Psoas muscle (tissue), 8 donors: ENCODE results near the gene CYB5D1. TPM values are rescaled to one million over a fixed set of nuclear protein-coding genes. Genes with fewer than 3 reads are reported as not detected.

Experiments
- ATAC-seq, 4 donors: fragments of 200-7000 bp; cut with Tn5 transposase; one replicate each; pipeline ENCODE4 v1.9.1; 2020; ENCODE audit warnings: moderate library complexity in 3 of 4, mild to moderate bottlenecking in 2 of 4
- DNase-seq, 2 donors: peaks; one replicate each; pipeline ENCODE4 v3.0.0-alpha.2; 2020
- H3K27ac ChIP-seq: fragments of 200-600 bp; one replicate; pipeline ENCODE4 v1.8.0; 2022
- H3K27me3 ChIP-seq, 3 donors: fragments of 200-600 bp in 1 of 3; one replicate each; pipeline versions ENCODE4 v1.6.1 to v1.8.0; 2013 to 2022; ENCODE audit warnings: low read length in 2 of 3, mild to moderate bottlenecking in 2 of 3, moderate library complexity in 1 of 3; ENCODE audit not compliant: insufficient read depth in 3 of 3
- H3K36me3 ChIP-seq, 2 donors: fragments of 200-600 bp in 1 of 2; one replicate each; pipeline versions ENCODE4 v1.6.1 to v1.8.0; 2013 to 2022; ENCODE audit warnings: low read depth in 1 of 2, mild to moderate bottlenecking in 1 of 2, moderate library complexity in 1 of 2; ENCODE audit not compliant: insufficient read depth in 1 of 2
- H3K4me1 ChIP-seq: fragments of 200-600 bp; one replicate; pipeline ENCODE4 v1.8.0; 2022
- H3K4me3 ChIP-seq: fragments of 200-600 bp; one replicate; pipeline ENCODE4 v1.8.0; 2022; ENCODE audit warnings: mild to moderate bottlenecking
- H3K9me3 ChIP-seq: fragments of 200-600 bp; one replicate; pipeline ENCODE4 v1.8.0; 2022
- WGBS, 3 donors: extraction: QIAGEN DNeasy Blood & Tissue Kit; methylation state at CpG; one replicate each; pipeline versions ENCODE4 v1.1.6 to v1.1.7; 2013; 5-methylcytosine and 5-hydroxymethylcytosine counted together
- intact Hi-C, 2 donors: fragments of 100-400 bp; cut with DNase I; formaldehyde crosslinking; loops; one replicate each; pipeline versions ENCODE4 v1.11.0 to v1.14.2; 2022
- polyA plus RNA-seq, 3 donors: library from polyadenylated mRNA; stranded (reverse); fragments of 200-250 nt; gene quantifications; one replicate each; pipeline ENCODE4 v1.2.3, GENCODE V29; 2013
- total RNA-seq, 4 donors: library from RNA; stranded (reverse); fragmentation: NEBNext Ultra II Directional in 2 of 4; extraction: Animal tissue kit (Norgen Biotek cat#: 25700) in 2 of 4; gene quantifications; one replicate each; pipeline versions ENCODE4 v1.2.1 to v1.2.4, GENCODE V29; 2021 to 2023
- TF ChIP-seq, protein P1 (sequence below): fragments of 200-600 bp; IDR thresholded peaks from one replicate; pipeline ENCODE4 v1.8.0; 2022; ENCODE audit warnings: antibody characterized with exemption
- donor health status: healthy with polysubstance abuse.
- donor health status: DM: no; HTN: no; CAD: no; lungs with moderate emphysema.
- donor health status: Bipolar disorder and iron deficiency.
- donor health status: healthy.
- donor health status: DM: yes; HTN: yes; CAD: no.
- donor health status: DM: no; HTN: no; CAD: no.
- donor health status: DM: no; HTN: no; CAD: no.
- donor health status: DM: yes; HTN: yes; CAD: no.

Gene CYB5D1
- total and polyA plus RNA-seq, 7 donors: 7.1 to 31.7 (median 10.4) TPM

DNA sequence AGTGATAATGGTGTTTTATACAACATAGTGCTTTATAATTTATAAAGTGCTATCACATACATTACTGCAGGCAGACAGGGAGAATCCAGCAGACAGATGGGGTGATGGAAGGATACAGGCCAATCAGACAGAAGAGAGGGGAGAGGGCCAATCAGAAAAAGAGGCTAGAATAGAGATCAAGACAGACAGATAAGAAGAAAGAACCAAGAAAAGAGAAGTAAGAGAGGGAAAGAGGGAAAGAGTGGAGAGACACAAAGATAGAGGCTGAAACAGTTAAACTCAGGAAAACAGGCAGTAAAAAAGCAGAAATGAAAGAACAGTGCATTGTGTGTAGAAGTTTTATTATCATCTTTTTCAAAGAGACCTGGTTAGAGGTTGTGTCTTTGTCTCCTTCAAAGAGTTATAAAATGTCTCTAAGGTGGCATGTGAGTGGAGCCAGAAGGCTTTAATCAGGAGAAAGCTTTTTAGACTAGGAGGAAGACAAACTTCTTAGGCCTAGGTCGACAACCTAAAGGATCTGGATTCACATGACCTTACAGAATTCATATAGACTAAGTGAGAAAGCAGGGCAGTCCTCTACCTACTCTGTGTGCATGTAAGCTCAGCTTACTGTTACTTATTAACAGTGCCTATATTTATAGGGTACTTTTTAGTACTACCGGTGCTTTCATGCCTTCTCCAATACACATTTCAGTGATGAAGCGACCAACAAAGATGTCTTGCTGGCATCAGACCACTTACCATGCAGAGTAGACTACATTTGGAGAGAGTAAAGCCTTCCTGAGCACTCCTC lies 22.5 kb downstream of the CYB5D1 start:
- DNase-seq: no peak
- TF ChIP-seq, protein P1, sequence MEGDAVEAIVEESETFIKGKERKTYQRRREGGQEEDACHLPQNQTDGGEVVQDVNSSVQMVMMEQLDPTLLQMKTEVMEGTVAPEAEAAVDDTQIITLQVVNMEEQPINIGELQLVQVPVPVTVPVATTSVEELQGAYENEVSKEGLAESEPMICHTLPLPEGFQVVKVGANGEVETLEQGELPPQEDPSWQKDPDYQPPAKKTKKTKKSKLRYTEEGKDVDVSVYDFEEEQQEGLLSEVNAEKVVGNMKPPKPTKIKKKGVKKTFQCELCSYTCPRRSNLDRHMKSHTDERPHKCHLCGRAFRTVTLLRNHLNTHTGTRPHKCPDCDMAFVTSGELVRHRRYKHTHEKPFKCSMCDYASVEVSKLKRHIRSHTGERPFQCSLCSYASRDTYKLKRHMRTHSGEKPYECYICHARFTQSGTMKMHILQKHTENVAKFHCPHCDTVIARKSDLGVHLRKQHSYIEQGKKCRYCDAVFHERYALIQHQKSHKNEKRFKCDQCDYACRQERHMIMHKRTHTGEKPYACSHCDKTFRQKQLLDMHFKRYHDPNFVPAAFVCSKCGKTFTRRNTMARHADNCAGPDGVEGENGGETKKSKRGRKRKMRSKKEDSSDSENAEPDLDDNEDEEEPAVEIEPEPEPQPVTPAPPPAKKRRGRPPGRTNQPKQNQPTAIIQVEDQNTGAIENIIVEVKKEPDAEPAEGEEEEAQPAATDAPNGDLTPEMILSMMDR: no peak
- Histone ChIP-seq H3K9me3 (no peaks in the 10 kb centered on the region), H3K36me3 (no peaks in the 10 kb centered on the region), H3K4me3 (no peak overlapping the region), H3K27ac (no peak overlapping the region), H3K27me3 (peaks cover 0 to 41% (median 4%) of the 10 kb centered on the region in 3 donors), H3K4me1 (no peaks in the 10 kb centered on the region)
- intact Hi-C loops: no loop called here
- ATAC-seq: no peak
- 83 to 89% (median 83%) methylated on average over 3 of the region's 3 CpGs for WGBS, 3 donors

DNA sequence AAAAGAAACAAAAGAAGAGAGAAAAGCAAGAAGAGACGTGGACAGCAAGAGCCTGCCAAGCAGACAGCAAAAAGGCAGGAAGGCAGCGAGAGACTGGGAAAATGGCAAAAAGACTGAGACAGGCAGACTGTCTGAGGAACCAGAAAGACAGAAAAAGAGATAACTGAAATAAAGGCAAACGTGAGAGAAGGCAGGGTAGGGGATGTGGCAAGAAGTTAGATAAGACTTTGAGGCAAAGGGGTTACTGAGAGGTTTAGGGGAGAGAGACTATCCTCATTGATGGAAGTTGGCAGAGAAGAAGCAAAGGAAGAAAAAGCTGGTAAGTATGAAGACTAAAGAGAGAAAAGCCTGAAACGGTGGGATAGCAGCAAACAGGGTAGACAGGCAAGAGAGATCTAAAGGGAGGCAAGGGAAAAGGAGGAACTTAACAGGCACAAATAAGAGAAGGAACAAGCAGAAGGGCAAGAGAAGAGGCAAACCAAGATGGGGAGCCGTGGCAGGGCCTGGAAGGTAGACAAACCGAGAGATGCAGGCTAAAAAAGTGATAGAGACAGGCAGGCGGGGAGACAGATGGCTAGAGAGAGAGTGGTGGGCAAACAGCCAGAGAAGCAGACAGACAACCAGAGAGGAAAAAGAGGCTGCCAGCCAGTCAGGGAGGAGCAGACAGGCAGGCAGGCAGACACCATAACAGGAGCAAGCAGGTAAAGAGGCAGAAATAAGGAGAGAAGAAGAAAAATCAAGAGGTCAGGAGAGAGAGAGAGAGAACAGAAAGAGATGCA lies 23.7 kb downstream of the CYB5D1 start:
- H3K4me1 ChIP-seq: peaks cover 11% of the 10 kb centered on the region
- no peak for DNase-seq

DNA sequence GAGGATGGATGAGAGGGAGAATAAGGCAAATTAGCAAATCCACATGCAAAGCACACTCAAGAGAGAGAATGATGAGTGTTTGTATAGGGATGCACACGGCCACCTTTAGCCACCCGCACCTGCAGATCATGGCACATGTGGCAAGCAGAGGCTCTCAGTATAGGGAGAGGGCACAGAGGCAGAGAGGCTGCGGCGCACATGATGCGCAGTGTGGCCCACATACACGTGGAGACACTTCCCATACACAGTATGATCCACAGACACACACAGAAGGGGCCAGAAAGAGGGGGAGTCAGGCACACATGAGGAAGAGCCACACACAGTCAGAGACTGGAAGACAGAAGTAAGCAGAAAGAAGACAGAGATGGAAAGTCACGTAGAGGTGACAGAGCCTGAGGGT lies 24.3 kb downstream of the CYB5D1 start:
- WGBS, 3 donors: 59 to 75% (median 70%) methylated on average over 7 of the region's 7 CpGs
- TF ChIP-seq, protein P1: no peak

More for the DNA sequence above, 23.7 kb downstream of the CYB5D1 start:
- Histone ChIP-seq H3K27ac (no peak overlapping the region), H3K9me3 (no peaks in the 10 kb centered on the region), H3K27me3 (peaks cover 0 to 53% (median 4%) of the 10 kb centered on the region in 3 donors), H3K4me3 (no peak overlapping the region), H3K36me3 (no peaks in the 10 kb centered on the region)
- WGBS, 3 donors: 43 to 49% (median 45%) methylated on average over 7 of the region's 7 CpGs
- intact Hi-C loops: no loop called here
- TF ChIP-seq, protein P1: no peak
- ATAC-seq: no peak

DNA sequence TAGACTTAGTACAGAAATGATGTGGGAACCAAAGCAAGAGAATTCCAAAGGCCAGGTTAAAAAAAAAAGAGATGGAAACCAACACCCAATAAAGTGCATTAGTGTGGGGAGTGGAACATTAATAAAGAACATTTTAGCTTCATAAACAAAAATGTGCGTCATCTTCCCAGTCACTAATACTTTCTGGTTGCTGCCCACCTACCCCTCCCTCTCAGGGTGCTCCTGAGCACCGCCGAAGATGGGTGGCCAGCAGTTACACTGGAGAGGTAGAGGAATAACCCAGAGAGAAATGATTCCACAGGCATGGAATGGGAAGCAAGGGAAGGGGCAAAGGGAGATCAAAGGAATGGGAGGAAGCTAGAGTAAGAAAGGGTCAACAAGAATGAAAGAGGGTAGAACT lies 24.8 kb downstream of the CYB5D1 start:
- DNase-seq (no peak), ATAC-seq (no peak)
- no peak overlapping the region for H3K27ac ChIP-seq
- peaks cover 22% of the 10 kb centered on the region for H3K4me1 ChIP-seq
- TF ChIP-seq, protein P1: no peak
- no peaks in the 10 kb centered on the region for H3K9me3 ChIP-seq
- intact Hi-C loops: no loop called here
- WGBS, 3 donors: 74 to 91% (median 78%) methylated on average over 3 of the region's 3 CpGs
- peaks cover 0 to 56% (median 4%) of the 10 kb centered on the region in 3 donors for H3K27me3 ChIP-seq
- no peak overlapping the region for H3K4me3 ChIP-seq
- no peaks in the 10 kb centered on the region for H3K36me3 ChIP-seq

More for the DNA sequence above, 24.3 kb downstream of the CYB5D1 start:
- Histone ChIP-seq H3K4me1 (peaks cover 17% of the 10 kb centered on the region), H3K27ac (no peak overlapping the region), H3K27me3 (peaks cover 0 to 59% (median 4%) of the 10 kb centered on the region in 3 donors), H3K36me3 (no peaks in the 10 kb centered on the region), H3K4me3 (no peak overlapping the region), H3K9me3 (no peaks in the 10 kb centered on the region)
- intact Hi-C loops: no loop called here
- ATAC-seq (no peak), DNase-seq (no peak)
